ENCODE results near the gene HOXA9. TPM values are rescaled to one million over a fixed set of nuclear protein-coding genes. Genes with fewer than 3 reads are reported as not detected.

The HOXA9 gene
- total and polyA plus RNA-seq, 10 of the 15 experiments (the other 5 are each of a cell fraction or from before 2014, with no cell fraction given): not detected

DNA sequence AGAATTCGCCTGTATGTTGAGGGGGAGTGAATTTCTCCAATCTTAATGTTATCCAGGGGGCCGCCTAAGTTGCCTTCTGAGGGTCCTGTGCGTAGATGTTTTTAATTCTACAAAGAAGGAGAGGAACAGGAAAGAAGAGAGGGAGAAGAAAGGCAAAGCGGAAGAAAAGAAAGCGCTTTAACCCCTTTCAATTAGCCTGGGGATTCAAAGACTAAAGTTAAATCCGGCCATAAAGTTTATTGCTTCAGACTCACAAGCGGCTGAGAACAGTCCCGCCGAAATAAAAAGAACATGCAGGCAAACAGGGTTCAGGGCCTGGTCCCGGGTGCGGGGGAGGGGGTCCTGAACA, 26.4 kb downstream of the HOXA9 start (continued):
- TF ChIP-seq NKRF (conservative IDR thresholded peaks at IDR 0.05) (no peak), SREBF1 (IDR thresholded peaks at IDR 0.05; ENCODE audit: low read length) (no peak), NR2F1 (conservative IDR thresholded peaks at IDR 0.05) (no peak)

DNA sequence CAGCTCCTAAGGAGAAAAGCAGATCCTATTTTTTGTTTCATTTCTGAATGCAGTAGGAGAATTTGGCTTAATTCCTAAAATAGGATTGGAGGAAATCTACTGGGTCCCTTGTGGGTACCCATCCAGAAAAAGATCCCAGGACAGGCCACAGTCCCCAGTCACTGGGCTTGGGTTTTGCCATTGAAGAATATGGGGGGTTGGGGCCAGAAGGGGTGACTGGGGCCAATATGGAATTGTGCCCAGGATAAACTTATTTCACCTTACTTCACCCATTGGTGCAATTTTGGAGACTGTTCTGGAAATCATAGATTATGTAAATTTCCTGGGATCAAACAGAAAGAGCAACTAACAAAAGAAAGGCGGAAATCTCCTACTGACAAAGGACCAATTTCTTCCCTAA, 26.9 kb downstream of the HOXA9 start:
- intact Hi-C loops (cut with micrococcal nuclease; ENCODE audit: unreplicated experiment): no loop called here
- H3K79me2 ChIP-seq (ENCODE audit: control insufficient read depth, insufficient read depth, low read length): no peaks in the 10 kb centered on the region
- H3K4me2 ChIP-seq (ENCODE audit: control insufficient read depth, insufficient read depth): no peak overlapping the region
- TF ChIP-seq CREB1 (IDR thresholded peaks at IDR 0.05; ENCODE audit: low read depth) (no peak), SMAD1 (IDR thresholded peaks at IDR 0.05; ENCODE audit: low read depth, partially characterized antibody) (no peak), EGR1 (IDR thresholded peaks at IDR 0.05; ENCODE audit: borderline replicate concordance in 1 of 2, low read depth in 2 of 2, low read length in 2 of 2) (no peak), CEBPB (IDR thresholded peaks at IDR 0.05; ENCODE audit: borderline replicate concordance in 1 of 2, low read depth in 2 of 2, low read length in 2 of 2) (no peak), NR2C2 (IDR thresholded peaks at IDR 0.05; ENCODE audit: borderline replicate concordance, control insufficient read depth, insufficient read length, low read depth) (no peak), RAD51 (IDR thresholded peaks at IDR 0.05) (no peak), STAT3 (IDR thresholded peaks at IDR 0.05; ENCODE audit: low read depth, low read length) (no peak), NR2F1 (conservative IDR thresholded peaks at IDR 0.05) (no peak), BRCA1 (IDR thresholded peaks at IDR 0.05; ENCODE audit: low read depth, low read length) (no peak), NKRF (conservative IDR thresholded peaks at IDR 0.05) (no peak), NR2C1 (IDR thresholded peaks at IDR 0.05) (no peak), ATF7 (IDR thresholded peaks at IDR 0.05; ENCODE audit: low read depth) (no peak), SP1 (IDR thresholded peaks at IDR 0.05; ENCODE audit: low read depth, low read length) (no peak), KAT2A (conservative IDR thresholded peaks at IDR 0.05; ENCODE audit: control insufficient read depth, low read depth, low read length) (no peak)
- TF ChIP-seq, protein P1, sequence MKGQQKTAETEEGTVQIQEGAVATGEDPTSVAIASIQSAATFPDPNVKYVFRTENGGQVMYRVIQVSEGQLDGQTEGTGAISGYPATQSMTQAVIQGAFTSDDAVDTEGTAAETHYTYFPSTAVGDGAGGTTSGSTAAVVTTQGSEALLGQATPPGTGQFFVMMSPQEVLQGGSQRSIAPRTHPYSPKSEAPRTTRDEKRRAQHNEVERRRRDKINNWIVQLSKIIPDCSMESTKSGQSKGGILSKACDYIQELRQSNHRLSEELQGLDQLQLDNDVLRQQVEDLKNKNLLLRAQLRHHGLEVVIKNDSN (IDR thresholded peaks at IDR 0.05; ENCODE audit: borderline replicate concordance, extremely low read length, insufficient read depth, low read depth, low read length): no peak
- no peak overlapping the region for H3K9ac ChIP-seq (ENCODE audit: control insufficient read depth, insufficient read depth, low read length)
- ChIA-PET CTCF (no interaction called here), POLR2A (no interaction called here), SMC1A (ENCODE audit: uncharacterized antibody, unreplicated experiment) (no interaction called here), RAD21 (ENCODE audit: unreplicated experiment) (no interaction called here)
- WGBS (ENCODE audit: insufficient coverage, insufficient replicate concordance, low lambda C conversion rate, missing lambda C conversion rate): 84% methylated on average over 1 of the region's 1 CpG
- FAIRE-seq: no peak
- no peak overlapping the region for H2AFZ ChIP-seq (ENCODE audit: control insufficient read depth, low read depth, low read length)
- no peaks in the 10 kb centered on the region; the same call in 1 of the 2 replicates for H3K4me1 ChIP-seq (ENCODE audit: control insufficient read depth, insufficient read depth, low read length)
- H3K36me3 ChIP-seq (ENCODE audit: control insufficient read depth in 2 of 2, insufficient read depth in 2 of 2, low read length in 1 of 2): no peaks in the 10 kb centered on the region
- H3K4me3 ChIP-seq: no peak overlapping the region
- in situ Hi-C loops (cut with MboI): no loop called here
- BruUV-seq (replicated peaks): no TSS peak
- H3K27ac ChIP-seq (ENCODE audit: control insufficient read depth, insufficient read depth): no peak overlapping the region
- H3K9me3 ChIP-seq (replicated peaks; ENCODE audit: control insufficient read depth, insufficient read depth, low read length): no peaks in the 10 kb centered on the region
- ATAC-seq: no peak
- no peak for DNase-seq (ENCODE audit: low read depth, low spot score)
- no peaks in the 10 kb centered on the region for H4K20me1 ChIP-seq (ENCODE audit: control insufficient read depth, insufficient read depth)
- H3K27me3 ChIP-seq (replicated peaks in 1 of 2; ENCODE audit: control insufficient read depth in 2 of 2, insufficient read depth in 2 of 2, low read length in 1 of 2): peaks cover 0 to 7% of the 10 kb centered on the region in 2 experiments; a peak in 2 of 4 replicates

Measured in GM12878 (cell line).